Sigmoid colon (tissue), 4 donors: ENCODE results near the gene YJU2.

Experiments used
- CTCF ChIP-seq, 4 experiments: fragments of 450-650 bp in 3 of 4; fragments of 200-600 bp in 1 of 4; IDR thresholded peaks; one replicate each; pipeline ENCODE4 v1.5.1; 2016 to 2019; ENCODE audit warnings: antibody characterized with exemption in 4 of 4, mild to moderate bottlenecking in 3 of 4, moderate library complexity in 2 of 4
- EP300 ChIP-seq, 4 donors: sonication (generic); formaldehyde crosslinking; IDR thresholded peaks; one replicate each; pipeline ENCODE4 v1.6.1; 2017; ENCODE audit warnings: antibody characterized with exemption in 4 of 4
- POLR2A ChIP-seq, 2 donors: fragments of 450-650 bp; IDR thresholded peaks; one replicate each; pipeline ENCODE4 v1.6.1; 2016; ENCODE audit warnings: antibody characterized with exemption in 2 of 2, mild to moderate bottlenecking in 2 of 2, moderate library complexity in 2 of 2
- POLR2AphosphoS5 ChIP-seq, 4 donors: sonication (generic); formaldehyde crosslinking; IDR thresholded peaks; one replicate each; pipeline ENCODE4 v1.6.1; 2017; ENCODE audit warnings: antibody characterized with exemption in 4 of 4

GRCh38 chr19:4310247-4311121 lies 63.6 kb downstream of the YJU2 start:
- TF ChIP-seq POLR2A (IDR thresholded peaks at IDR 0.05): no peak
- TF ChIP-seq POLR2AphosphoS5 (IDR thresholded peaks at IDR 0.05): no peak
- no peak for TF ChIP-seq CTCF (IDR thresholded peaks at IDR 0.05)
- no peak for TF ChIP-seq EP300 (IDR thresholded peaks at IDR 0.05)
